ENCODE results near the gene RPIA.
"Not testable (repeated sequence)": the region's sequence is repeated elsewhere in the genome, so short reads cannot be mapped to it uniquely, and the experiment has no call there.

RPIA gene

DNA sequence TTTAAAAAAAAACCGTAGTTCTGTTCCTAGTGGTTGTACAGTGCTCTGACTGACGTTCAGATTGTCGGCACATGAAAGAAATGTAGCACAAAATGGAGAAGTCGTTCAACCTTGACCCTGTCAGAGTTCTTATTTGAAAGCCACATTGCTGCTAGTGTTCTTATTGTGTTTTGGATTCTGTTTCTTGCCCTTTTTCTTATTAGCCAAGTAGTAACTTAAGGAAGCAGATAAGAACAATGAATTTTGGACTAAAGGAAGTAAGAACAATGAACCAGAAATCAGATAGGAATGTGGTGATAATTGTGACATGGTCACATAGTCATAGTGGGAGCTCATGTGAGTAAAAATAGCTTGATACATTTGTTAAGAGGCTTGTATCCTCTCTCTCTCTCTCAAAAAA lies 45.9 kb downstream of the RPIA start:
- DNase-seq, result no peak

GRCh38 chr2:88738271-88738670 lies 46.8 kb downstream of the RPIA start:
- DNase-seq, result no peak

GRCh38 chr2:88739985-88740600 lies 48.6 kb downstream of the RPIA start:
- DNase-seq, result peak; percentile 68 to 73

DNA sequence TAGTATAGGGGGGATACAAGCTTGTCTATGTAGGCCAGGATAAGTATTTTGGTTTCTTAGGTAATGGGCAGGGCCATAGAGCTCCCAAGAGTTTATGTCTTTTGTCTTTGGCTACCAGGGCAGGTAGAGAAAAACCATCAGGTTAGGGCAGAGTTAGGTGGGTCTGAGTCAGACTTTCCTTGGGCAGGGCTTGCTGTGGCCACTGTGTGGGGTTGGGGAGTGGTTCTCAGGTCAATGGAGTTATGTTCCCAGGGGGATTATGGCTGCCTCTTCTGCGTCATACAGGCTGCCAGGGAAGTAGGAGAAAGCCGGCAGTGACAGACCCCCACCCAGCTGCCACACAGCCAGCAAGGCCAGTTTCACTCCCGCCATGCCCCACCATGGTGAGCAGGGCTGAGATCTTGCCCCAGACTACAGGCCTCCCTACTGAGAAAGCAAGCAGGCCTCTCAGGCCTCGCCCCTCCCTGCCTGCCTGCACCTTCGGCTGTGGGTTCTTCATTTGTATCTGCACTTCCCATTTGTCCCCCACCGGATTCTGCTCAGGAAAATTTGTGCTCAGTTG lies 55.5 kb downstream of the RPIA start:
- DNase-seq, result no peak

- no peak for DNase-seq
Measured at GRCh38 chr2:88747990-88748389, 56.5 kb downstream of the RPIA start.

GRCh38 chr2:88751768-88752167 lies 60.3 kb downstream of the RPIA start:
- DNase-seq, result no peak

DNA sequence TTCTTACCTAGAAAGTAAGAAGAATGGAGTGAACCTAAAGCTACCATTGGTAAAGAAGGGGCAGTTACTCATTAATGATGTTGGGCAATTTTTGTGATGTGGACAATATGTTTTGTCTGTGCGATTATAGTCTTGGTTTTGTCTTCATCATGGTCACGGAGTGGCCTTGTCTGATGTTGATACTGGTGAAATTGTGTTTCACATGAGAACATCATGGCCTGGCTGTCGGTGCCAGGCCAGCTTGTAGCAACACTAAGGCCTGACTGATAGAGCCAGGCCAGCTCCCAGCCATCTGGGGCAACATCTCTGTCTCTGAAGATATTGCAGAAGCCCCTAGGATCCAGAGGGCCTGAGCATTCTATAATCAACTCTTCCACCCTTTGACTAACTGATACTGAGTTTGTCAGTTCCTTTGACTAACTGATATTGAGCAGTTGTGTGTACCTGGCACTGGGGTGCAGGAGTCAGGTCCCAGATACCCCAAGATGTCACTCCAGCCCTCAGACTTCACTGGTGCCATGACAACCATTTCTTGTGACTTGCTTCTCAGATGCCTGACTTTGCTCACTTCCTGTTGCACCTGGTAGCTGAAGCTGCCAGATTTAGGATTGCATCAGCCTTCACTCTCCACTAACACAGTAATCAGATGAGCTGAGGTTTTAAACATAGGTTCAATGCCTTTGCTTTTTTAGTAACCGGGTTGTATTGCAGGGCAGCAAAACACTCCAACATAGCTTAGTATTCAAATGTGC lies 62.5 kb downstream of the RPIA start:
- DNase-seq, result no peak

DNA sequence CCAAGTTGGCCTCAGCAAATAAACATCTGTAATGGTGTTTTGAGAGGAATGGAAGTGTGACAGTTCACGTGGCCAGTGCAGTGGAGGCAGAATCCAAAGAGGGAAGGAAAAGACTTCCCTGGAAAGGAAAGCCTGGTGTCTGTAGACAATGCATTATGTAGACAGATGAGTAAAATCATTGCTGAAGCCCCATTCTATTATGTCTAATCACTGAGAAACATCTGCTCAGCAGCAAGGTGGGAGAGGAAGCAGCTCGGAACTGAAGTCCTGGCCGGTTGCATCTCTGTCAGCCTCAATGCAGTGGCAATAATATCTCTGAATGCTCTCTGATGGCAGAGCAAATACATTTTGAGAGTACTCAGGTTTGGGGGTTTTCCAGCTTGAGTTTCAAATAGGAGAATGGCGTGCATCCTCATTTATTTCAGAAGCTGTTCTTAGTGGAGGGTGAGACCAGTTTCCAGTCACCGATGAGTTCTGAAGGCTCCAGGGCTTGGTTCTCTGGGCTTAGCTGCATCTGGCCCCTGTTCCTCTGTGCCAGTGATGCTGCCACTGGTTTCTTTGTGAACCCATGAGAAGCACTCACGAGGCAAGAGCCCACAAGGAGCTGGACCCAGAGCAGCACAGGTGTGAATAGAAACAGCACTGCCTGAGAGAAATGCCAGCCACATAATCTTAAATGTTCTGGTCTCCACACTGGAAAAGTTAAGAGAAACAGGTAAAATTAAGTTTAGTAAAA lies 63.3 kb downstream of the RPIA start:
- DNase-seq, result no peak

GRCh38 chr2:88755836-88756235 lies 64.4 kb downstream of the RPIA start:
- DNase-seq, result no peak

DNA sequence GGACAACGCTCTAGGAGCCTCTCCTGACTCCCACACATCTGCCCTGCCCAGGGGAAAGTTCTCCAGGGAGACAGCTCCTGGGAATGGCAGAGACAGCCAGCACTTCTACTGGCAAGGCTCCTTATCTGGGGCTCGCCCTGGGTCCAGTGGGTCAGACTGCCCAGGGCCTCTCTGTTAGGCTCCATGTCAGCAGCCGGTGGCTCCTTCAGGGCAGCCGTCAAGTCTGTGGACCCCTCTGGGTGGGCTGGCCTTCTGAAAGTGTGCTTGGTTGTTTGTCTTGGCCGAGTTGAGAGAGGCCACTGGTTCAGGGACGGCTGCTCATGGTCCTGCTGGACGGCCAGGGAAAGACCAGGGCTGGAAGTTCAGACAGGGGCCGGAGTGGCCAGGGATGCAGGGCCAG lies 65.6 kb downstream of the RPIA start:
- no peak for DNase-seq

GRCh38 chr2:88758702-88759101 lies 67.2 kb downstream of the RPIA start:
- DNase-seq, result not testable (repeated sequence)

GRCh38 chr2:88760819-88761598 lies 69.5 kb downstream of the RPIA start:
- DNase-seq, result no peak

DNA sequence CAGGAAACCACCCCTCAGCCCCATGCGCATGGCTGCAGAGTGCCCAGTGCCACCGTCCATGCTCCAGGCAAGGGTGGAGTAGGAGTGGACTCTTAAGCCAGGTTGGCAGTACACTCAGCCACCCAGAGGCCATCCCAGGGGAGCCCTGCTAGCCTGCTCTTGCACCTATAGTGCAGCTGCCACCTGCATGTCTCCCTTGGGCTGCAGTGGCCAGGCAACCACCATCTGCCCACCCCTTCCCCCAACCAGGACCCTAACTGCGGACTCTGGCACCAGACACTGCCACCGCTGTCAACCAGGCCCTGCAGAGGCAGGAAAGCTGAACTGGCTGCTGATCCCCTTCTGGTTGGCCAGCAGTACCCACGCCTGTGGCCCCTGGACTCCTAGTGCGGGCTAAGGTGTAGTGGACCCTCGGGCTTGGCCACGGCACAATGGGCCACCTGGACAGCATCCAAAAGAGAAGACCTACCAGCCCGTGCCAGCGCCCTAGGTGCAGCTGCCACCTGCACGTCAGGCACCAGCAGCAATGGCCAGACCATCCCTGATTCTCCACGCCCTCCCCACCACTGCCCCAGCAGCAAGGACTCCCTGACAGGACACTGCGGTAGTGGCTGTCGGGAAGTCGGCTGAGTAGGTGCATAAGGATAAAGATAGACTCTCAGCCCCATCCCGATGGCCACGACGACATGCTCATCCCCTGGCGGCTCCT lies 72.8 kb downstream of the RPIA start:
- no peak for DNase-seq

GRCh38 chr2:88764850-88765153 lies 73.3 kb downstream of the RPIA start:
- no peak for DNase-seq

DNA sequence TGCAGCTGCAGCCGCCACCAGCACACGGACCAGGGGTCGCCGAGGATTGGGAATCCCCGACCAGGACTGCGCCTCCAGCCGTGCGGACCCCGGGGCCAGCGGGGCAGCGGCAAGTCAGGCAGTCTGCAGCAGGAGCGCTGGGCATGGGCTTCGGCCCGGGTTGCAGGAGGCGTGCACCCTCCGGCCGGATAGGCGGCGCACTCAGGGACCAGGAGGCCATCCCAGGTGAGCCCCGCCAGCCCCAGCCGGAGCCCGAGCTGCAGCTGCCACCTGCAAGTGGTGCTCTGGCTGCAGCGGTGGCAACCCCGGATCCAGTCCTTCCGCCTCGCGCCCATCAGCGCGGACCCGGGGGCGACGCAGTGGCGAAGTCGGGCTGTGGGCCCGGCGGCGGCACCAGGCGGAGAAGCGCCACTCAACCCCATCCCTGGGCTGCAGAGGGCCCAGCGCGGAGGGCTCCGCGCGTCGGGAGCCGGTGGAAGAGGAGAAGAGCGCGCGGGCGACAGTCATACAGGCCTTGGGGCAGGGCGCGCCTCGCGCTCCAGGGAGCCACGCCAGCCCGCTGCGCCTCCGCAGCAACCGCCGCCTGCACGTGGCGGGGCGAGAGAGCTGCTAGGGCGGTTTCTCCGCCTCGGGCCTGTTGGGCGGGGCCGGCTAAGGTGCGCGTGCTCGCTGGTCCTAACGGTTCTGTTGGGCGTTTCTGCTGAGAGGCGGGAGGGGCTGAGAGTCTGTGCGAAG lies 73.8 kb downstream of the RPIA start:
- DNase-seq, result peak; percentile 37 to 47

GRCh38 chr2:88765889-88766481 lies 74.5 kb downstream of the RPIA start:
- not testable (repeated sequence) for DNase-seq

DNA sequence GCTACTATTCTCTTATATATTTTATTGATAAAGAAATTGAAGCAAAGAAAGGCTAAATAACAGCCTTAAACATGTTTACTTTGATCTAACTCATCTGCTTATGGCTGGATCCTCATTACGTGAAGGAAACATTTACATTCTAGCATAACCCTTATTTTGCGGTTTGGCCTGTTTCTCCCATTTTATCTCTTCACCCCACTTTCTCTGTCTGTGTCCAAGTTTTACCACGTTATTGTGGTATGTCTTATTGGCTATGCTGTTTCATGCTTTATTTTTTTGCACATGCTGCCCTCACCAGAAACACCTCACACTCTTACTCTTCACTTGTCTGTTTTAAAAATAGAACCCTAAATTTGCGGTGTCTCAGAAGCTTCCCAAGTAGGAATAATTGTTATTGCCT lies 78.5 kb downstream of the RPIA start:
- DNase-seq, result no peak

DNA sequence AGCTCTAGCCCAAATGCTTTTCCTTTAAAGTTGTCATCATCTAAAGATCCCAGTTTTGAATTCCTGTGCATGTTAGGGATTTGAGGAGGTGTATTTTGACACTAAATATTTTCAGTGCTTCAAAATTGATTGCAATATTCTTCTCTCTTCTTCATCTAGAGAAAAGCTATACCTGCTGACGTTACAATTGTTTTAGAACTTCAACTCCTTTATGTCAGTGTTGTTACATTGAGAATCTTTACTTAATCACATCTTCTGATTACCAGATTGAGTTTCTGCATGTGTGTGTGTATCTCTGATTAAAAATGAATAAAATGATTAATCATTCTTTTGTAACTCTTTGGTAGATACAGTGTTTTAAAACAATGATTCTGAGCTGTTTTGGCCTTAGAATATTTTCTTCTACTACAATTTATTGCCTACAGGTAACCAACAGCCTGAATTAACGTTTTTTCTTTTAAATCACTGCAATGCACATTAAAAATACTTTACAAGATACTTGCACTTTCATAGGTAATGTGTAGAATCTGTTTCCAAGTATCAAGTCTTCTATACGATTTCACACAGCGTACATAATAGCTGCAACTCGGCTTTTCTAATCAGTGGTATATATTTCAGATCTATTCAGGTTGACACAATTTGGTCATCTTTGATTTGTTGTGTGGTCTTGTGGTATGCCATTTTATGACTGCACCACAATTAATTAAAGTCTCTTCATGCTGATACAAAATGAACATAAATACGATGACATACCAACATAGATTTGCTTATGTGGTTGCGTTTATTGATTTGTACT lies 82.0 kb downstream of the RPIA start:
- not testable (repeated sequence) for DNase-seq

DNA sequence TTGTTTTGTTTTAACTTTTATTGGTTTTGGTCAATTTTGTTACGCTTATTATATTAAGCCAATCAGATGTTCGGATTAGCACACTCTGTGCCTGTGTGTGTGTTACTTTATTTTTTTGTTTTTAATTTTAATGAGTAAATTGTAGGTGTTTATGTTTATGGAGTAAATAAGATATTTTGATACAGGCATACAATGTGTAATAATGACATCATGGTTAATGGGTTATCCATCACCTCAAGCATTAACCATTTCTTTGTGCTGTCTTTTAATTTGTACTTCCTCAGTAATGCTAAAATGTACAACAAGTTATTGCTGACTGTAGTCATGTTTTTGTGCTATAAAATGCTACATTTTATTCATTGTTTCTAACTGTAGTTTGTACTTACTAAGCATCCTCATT lies 97.7 kb downstream of the RPIA start:
- DNase-seq, result not testable (repeated sequence)

- DNase-seq, result not testable (repeated sequence)
Measured at GRCh38 chr2:88795932-88796331, 104.5 kb downstream of the RPIA start.
